ENCODE measurements around the gene ZNF283. TPM values are rescaled to one million over a fixed set of nuclear protein-coding genes. Genes with fewer than 3 reads are reported as not detected.
"Not testable (repeated sequence)": the region's sequence is repeated elsewhere in the genome, so short reads cannot be mapped to it uniquely, and the experiment has no call there.

The ZNF283 gene
- total and polyA plus RNA-seq, 12 donors = 2.4 to 24.1 (median 7.5) TPM

GRCh38 chr19:43842007-43842406 lies 14.9 kb downstream of the ZNF283 start:
- 49 to 96% (median 84%) methylated on average over 2 of the region's 2 CpGs for WGBS, 4 donors
- Histone ChIP-seq H3K4me3 (no peak overlapping the region), H3K36me3 (replicated peaks in 1 of 2) (peaks cover 3 to 18% of the 10 kb centered on the region in 2 donors), H3K27ac (no peak overlapping the region), H3K27me3 (no peaks in the 10 kb centered on the region), H3K9me3 (replicated peaks in 1 of 3) (peaks cover 6 to 89% (median 53%) of the 10 kb centered on the region in 3 donors), H3K4me1 (replicated peaks in 1 of 2) (no peaks in the 10 kb centered on the region)
- intact Hi-C loops (cut with DNase I) = loop anchor here in 1 of 2 donors (10.0 kb wide), 1 partner anchor 123 kb away; no protein-coding TSS in a partner anchor
- DNase-seq = no peak
- TF ChIP-seq CTCF (IDR thresholded peaks at IDR 0.05) (no peak), POLR2A (IDR thresholded peaks at IDR 0.05) (no peak)

- TF ChIP-seq CTCF (IDR thresholded peaks at IDR 0.05) = no peak
- no peak for TF ChIP-seq POLR2A (IDR thresholded peaks at IDR 0.05)
- WGBS, 4 donors = 93 to 100% (median 97%) methylated on average over 1 of the region's 1 CpG
- Histone ChIP-seq H3K27ac (no peak overlapping the region), H3K27me3 (no peaks in the 10 kb centered on the region), H3K4me3 (peak overlapping the region in 1 of 4 donors; percentile 19), H3K4me1 (replicated peaks in 1 of 2) (no peaks in the 10 kb centered on the region), H3K9me3 (replicated peaks in 1 of 3) (peaks cover 0 to 94% (median 50%) of the 10 kb centered on the region in 3 donors), H3K36me3 (replicated peaks in 1 of 2) (peaks cover 0 to 4% of the 10 kb centered on the region in 2 donors)
- no peak for DNase-seq
- intact Hi-C loops (cut with DNase I) = loop anchor here in 1 of 2 donors (10.0 kb wide), 1 partner anchor 118 kb away; no protein-coding TSS in a partner anchor
Observed at GRCh38 chr19:43847246-43847645, 20.1 kb downstream of the ZNF283 start.

- WGBS, 4 donors = 92 to 95% (median 92%) methylated on average over 4 of the region's 4 CpGs
Observed at GRCh38 chr19:43847884-43848283, 20.8 kb downstream of the ZNF283 start.

GRCh38 chr19:43848821-43849220 lies 21.7 kb downstream of the ZNF283 start:
- no peak for DNase-seq
- Histone ChIP-seq H3K4me1 (replicated peaks in 1 of 2) (no peaks in the 10 kb centered on the region), H3K36me3 (replicated peaks in 1 of 2) (no peaks in the 10 kb centered on the region), H3K27ac (no peak overlapping the region), H3K27me3 (no peaks in the 10 kb centered on the region), H3K9me3 (replicated peaks in 1 of 3) (peaks cover 0 to 86% (median 47%) of the 10 kb centered on the region in 3 donors), H3K4me3 (no peak overlapping the region)
- intact Hi-C loops (cut with DNase I) = loop anchor here in 1 of 2 donors (10.0 kb wide), 1 partner anchor 116 kb away; no protein-coding TSS in a partner anchor
- TF ChIP-seq POLR2A (IDR thresholded peaks at IDR 0.05) (no peak), CTCF (IDR thresholded peaks at IDR 0.05) (no peak)

More at GRCh38 chr19:43847884-43848283, 20.8 kb downstream of the ZNF283 start:
- intact Hi-C loops (cut with DNase I) = loop anchor here in 1 of 2 donors (10.0 kb wide), 1 partner anchor 117 kb away; no protein-coding TSS in a partner anchor
- TF ChIP-seq POLR2A (IDR thresholded peaks at IDR 0.05) = no peak
- H3K27me3 ChIP-seq = no peaks in the 10 kb centered on the region
- H3K27ac ChIP-seq = no peak overlapping the region
- H3K4me3 ChIP-seq = peak overlapping the region in 1 of 4 donors; percentile 3
- DNase-seq = no peak
- no peaks in the 10 kb centered on the region for H3K36me3 ChIP-seq (replicated peaks in 1 of 2)
- no peaks in the 10 kb centered on the region for H3K4me1 ChIP-seq (replicated peaks in 1 of 2)
- H3K9me3 ChIP-seq (replicated peaks in 1 of 3) = peaks cover 0 to 91% (median 46%) of the 10 kb centered on the region in 3 donors

- DNase-seq = no peak
- no peak for TF ChIP-seq POLR2A (IDR thresholded peaks at IDR 0.05)
- TF ChIP-seq CTCF (IDR thresholded peaks at IDR 0.05) = no peak
- peaks cover 4 to 77% (median 49%) of the 10 kb centered on the region in 3 donors for H3K9me3 ChIP-seq (replicated peaks in 1 of 3)
- H3K4me1 ChIP-seq (replicated peaks in 1 of 2) = no peaks in the 10 kb centered on the region
- no peak overlapping the region for H3K4me3 ChIP-seq
- 93 to 98% (median 94%) methylated on average over 2 of the region's 2 CpGs for WGBS, 4 donors
- H3K27ac ChIP-seq = no peak overlapping the region
- intact Hi-C loops (cut with DNase I) = no loop called here
- H3K36me3 ChIP-seq (replicated peaks in 1 of 2) = no peaks in the 10 kb centered on the region
- H3K27me3 ChIP-seq = no peaks in the 10 kb centered on the region
Observed at GRCh38 chr19:43858174-43858573, 31.1 kb downstream of the ZNF283 start.

- 90 to 98% (median 96%) methylated on average over 17 to 28 of the region's 28 CpGs for WGBS, 4 donors
- DNase-seq; H3K4me1 ChIP-seq (replicated peaks in 1 of 2); H3K27ac ChIP-seq; intact Hi-C loops (cut with DNase I); H3K4me3 ChIP-seq; H3K27me3 ChIP-seq; H3K36me3 ChIP-seq (replicated peaks in 1 of 2): not testable (repeated sequence)
- H3K9me3 ChIP-seq (replicated peaks in 1 of 3) = peaks cover 3 to 63% (median 23%) of the 10 kb centered on the region in 3 donors
Observed at GRCh38 chr19:43866923-43867322, 39.8 kb downstream of the ZNF283 start.
